SIG-M5 treated with dmso at 0.1 percent for 504 hours (cell line): ENCODE measurements around the gene SNX30.

Experiments used
- DNase-seq: peaks from one replicate; lab custom pipeline; 2025; ENCODE audit not compliant: unreplicated experiment; lab: John Stamatoyannopoulos, UW

Gene SNX30

GRCh38 chr9:112819635-112820496, 69.3 kb downstream of the SNX30 start:
- peak; percentile 26 for DNase-seq

GRCh38 chr9:112820881-112821280, 70.3 kb downstream of the SNX30 start:
- DNase-seq, result no peak

- no peak for DNase-seq
Measured at GRCh38 chr9:112822618-112823017, 72.1 kb downstream of the SNX30 start.

GRCh38 chr9:112823257-112823656, 72.7 kb downstream of the SNX30 start:
- DNase-seq, result no peak

- no peak for DNase-seq
Measured at GRCh38 chr9:112831281-112831851, 80.8 kb downstream of the SNX30 start.

GRCh38 chr9:112831969-112832368, 81.4 kb downstream of the SNX30 start:
- DNase-seq, result no peak

GRCh38 chr9:112833081-112833480, 82.5 kb downstream of the SNX30 start:
- DNase-seq, result no peak

- no peak for DNase-seq
Measured at GRCh38 chr9:112836394-112836793, 85.8 kb downstream of the SNX30 start.

GRCh38 chr9:112838342-112838741, 87.8 kb downstream of the SNX30 start:
- no peak for DNase-seq

- DNase-seq, result no peak
Measured at GRCh38 chr9:112839331-112839730, 88.8 kb downstream of the SNX30 start.

GRCh38 chr9:112841261-112841660, 90.7 kb downstream of the SNX30 start:
- DNase-seq, result peak; percentile 39

- DNase-seq, result no peak
Measured at GRCh38 chr9:112842555-112842954, 92.0 kb downstream of the SNX30 start.

- peak; percentile 72 for DNase-seq
Measured at GRCh38 chr9:112844771-112845542, 94.4 kb downstream of the SNX30 start.

- no peak for DNase-seq
Measured at GRCh38 chr9:112846528-112847488, 96.2 kb downstream of the SNX30 start.

GRCh38 chr9:112848316-112849151, 98.0 kb downstream of the SNX30 start:
- peak; percentile 34 for DNase-seq

GRCh38 chr9:112849363-112849922, 98.9 kb downstream of the SNX30 start:
- no peak for DNase-seq

GRCh38 chr9:112850840-112851239, 100.3 kb downstream of the SNX30 start:
- no peak for DNase-seq

GRCh38 chr9:112852741-112853504, 102.4 kb downstream of the SNX30 start:
- no peak for DNase-seq
